Psoas muscle (tissue), 8 donors: ENCODE data around the gene TMEM82. TPM values are rescaled to one million over a fixed set of nuclear protein-coding genes. Genes with fewer than 3 reads are reported as not detected.

Source experiments
- ATAC-seq, 4 donors: fragments of 200-7000 bp; cut with Tn5 transposase; one replicate each; pipeline ENCODE4 v1.9.1; 2020; ENCODE audit warnings: moderate library complexity in 3 of 4, mild to moderate bottlenecking in 2 of 4
- DNase-seq, 2 donors: peaks; one replicate each; pipeline ENCODE4 v3.0.0-alpha.2; 2020
- H3K27ac ChIP-seq: fragments of 200-600 bp; one replicate; pipeline ENCODE4 v1.8.0; 2022
- H3K27me3 ChIP-seq, 3 donors: fragments of 200-600 bp in 1 of 3; one replicate each; pipeline versions ENCODE4 v1.6.1 to v1.8.0; 2013 to 2022; ENCODE audit warnings: low read length in 2 of 3, mild to moderate bottlenecking in 2 of 3, moderate library complexity in 1 of 3; ENCODE audit not compliant: insufficient read depth in 3 of 3
- H3K36me3 ChIP-seq, 2 donors: fragments of 200-600 bp in 1 of 2; one replicate each; pipeline versions ENCODE4 v1.6.1 to v1.8.0; 2013 to 2022; ENCODE audit warnings: low read depth in 1 of 2, mild to moderate bottlenecking in 1 of 2, moderate library complexity in 1 of 2; ENCODE audit not compliant: insufficient read depth in 1 of 2
- H3K4me1 ChIP-seq: fragments of 200-600 bp; one replicate; pipeline ENCODE4 v1.8.0; 2022
- H3K4me3 ChIP-seq: fragments of 200-600 bp; one replicate; pipeline ENCODE4 v1.8.0; 2022; ENCODE audit warnings: mild to moderate bottlenecking
- H3K9me3 ChIP-seq: fragments of 200-600 bp; one replicate; pipeline ENCODE4 v1.8.0; 2022
- WGBS, 3 donors: extraction: QIAGEN DNeasy Blood & Tissue Kit; methylation state at CpG; one replicate each; pipeline versions ENCODE4 v1.1.6 to v1.1.7; 2013; 5-methylcytosine and 5-hydroxymethylcytosine counted together
- intact Hi-C, 2 donors: fragments of 100-400 bp; cut with DNase I; formaldehyde crosslinking; loops; one replicate each; pipeline versions ENCODE4 v1.11.0 to v1.14.2; 2022
- polyA plus RNA-seq, 3 donors: library from polyadenylated mRNA; stranded (reverse); fragments of 200-250 nt; gene quantifications; one replicate each; pipeline ENCODE4 v1.2.3, GENCODE V29; 2013
- total RNA-seq, 4 donors: library from RNA; stranded (reverse); fragmentation: NEBNext Ultra II Directional in 2 of 4; extraction: Animal tissue kit (Norgen Biotek cat#: 25700) in 2 of 4; gene quantifications; one replicate each; pipeline versions ENCODE4 v1.2.1 to v1.2.4, GENCODE V29; 2021 to 2023
- TF ChIP-seq, protein P1 (sequence below): fragments of 200-600 bp; IDR thresholded peaks from one replicate; pipeline ENCODE4 v1.8.0; 2022; ENCODE audit warnings: antibody characterized with exemption
- donor health status: healthy with polysubstance abuse.
- donor health status: DM: no; HTN: no; CAD: no; lungs with moderate emphysema.
- donor health status: Bipolar disorder and iron deficiency.
- donor health status: healthy.
- donor health status: DM: yes; HTN: yes; CAD: no.
- donor health status: DM: no; HTN: no; CAD: no.
- donor health status: DM: no; HTN: no; CAD: no.
- donor health status: DM: yes; HTN: yes; CAD: no.

Gene TMEM82
- total and polyA plus RNA-seq, 7 donors, result not detected

DNA sequence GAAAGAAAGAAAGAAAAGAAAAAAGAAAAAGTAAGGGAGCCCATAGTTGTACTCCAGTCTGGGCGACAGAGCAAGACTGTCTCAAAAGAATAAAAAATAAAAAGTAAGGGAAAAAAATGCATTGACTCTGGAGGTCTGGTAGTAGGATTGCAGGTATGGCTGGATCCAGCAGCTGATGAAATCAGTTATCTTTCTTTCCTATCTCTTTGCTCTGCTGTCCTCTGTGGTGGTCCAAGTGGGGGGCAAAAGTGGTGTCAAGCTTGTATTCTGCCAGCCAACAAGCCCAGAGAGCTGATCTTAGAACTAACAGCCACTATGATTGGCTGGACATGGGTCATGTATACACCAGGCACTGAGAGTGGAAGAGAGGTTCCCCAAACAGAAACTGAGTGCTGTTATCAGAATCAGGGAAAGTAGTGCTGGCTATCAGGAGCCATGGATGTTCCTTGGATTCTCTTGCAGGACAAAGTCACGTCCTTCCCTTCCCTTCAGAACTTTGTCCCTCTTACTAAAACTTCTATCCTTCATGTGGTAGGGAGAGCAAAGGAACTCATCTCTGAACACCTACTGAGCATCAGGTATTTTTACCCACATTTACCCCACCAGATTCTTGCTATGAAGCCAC, 12.8 kb downstream of the TMEM82 start:
- peaks cover 14% of the 10 kb centered on the region for H3K4me1 ChIP-seq
- intact Hi-C loops, result no loop called here
- 88 to 98% (median 89%) methylated on average over 2 of the region's 2 CpGs for WGBS, 3 donors
- TF ChIP-seq, protein P1, sequence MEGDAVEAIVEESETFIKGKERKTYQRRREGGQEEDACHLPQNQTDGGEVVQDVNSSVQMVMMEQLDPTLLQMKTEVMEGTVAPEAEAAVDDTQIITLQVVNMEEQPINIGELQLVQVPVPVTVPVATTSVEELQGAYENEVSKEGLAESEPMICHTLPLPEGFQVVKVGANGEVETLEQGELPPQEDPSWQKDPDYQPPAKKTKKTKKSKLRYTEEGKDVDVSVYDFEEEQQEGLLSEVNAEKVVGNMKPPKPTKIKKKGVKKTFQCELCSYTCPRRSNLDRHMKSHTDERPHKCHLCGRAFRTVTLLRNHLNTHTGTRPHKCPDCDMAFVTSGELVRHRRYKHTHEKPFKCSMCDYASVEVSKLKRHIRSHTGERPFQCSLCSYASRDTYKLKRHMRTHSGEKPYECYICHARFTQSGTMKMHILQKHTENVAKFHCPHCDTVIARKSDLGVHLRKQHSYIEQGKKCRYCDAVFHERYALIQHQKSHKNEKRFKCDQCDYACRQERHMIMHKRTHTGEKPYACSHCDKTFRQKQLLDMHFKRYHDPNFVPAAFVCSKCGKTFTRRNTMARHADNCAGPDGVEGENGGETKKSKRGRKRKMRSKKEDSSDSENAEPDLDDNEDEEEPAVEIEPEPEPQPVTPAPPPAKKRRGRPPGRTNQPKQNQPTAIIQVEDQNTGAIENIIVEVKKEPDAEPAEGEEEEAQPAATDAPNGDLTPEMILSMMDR, result no peak
- no peak overlapping the region for H3K4me3 ChIP-seq
- peaks cover 0 to 31% (median 11%) of the 10 kb centered on the region in 3 donors for H3K27me3 ChIP-seq
- ATAC-seq, result no peak
- H3K36me3 ChIP-seq, result no peaks in the 10 kb centered on the region
- no peak overlapping the region for H3K27ac ChIP-seq
- DNase-seq, result no peak
- H3K9me3 ChIP-seq, result no peaks in the 10 kb centered on the region

GRCh38 chr1:15755646-15756040, 13.3 kb downstream of the TMEM82 start:
- Histone ChIP-seq H3K4me3 (no peak overlapping the region), H3K4me1 (peaks cover 13% of the 10 kb centered on the region), H3K9me3 (no peaks in the 10 kb centered on the region), H3K27me3 (peaks cover 0 to 34% (median 13%) of the 10 kb centered on the region in 3 donors), H3K27ac (no peak overlapping the region), H3K36me3 (no peaks in the 10 kb centered on the region)
- ATAC-seq, result peak in 1 of 4 donors; percentile 16
- DNase-seq, result no peak
- TF ChIP-seq, protein P1, result no peak
- 59 to 71% (median 70%) methylated on average over 4 of the region's 4 CpGs for WGBS, 3 donors
- intact Hi-C loops, result no loop called here

DNA sequence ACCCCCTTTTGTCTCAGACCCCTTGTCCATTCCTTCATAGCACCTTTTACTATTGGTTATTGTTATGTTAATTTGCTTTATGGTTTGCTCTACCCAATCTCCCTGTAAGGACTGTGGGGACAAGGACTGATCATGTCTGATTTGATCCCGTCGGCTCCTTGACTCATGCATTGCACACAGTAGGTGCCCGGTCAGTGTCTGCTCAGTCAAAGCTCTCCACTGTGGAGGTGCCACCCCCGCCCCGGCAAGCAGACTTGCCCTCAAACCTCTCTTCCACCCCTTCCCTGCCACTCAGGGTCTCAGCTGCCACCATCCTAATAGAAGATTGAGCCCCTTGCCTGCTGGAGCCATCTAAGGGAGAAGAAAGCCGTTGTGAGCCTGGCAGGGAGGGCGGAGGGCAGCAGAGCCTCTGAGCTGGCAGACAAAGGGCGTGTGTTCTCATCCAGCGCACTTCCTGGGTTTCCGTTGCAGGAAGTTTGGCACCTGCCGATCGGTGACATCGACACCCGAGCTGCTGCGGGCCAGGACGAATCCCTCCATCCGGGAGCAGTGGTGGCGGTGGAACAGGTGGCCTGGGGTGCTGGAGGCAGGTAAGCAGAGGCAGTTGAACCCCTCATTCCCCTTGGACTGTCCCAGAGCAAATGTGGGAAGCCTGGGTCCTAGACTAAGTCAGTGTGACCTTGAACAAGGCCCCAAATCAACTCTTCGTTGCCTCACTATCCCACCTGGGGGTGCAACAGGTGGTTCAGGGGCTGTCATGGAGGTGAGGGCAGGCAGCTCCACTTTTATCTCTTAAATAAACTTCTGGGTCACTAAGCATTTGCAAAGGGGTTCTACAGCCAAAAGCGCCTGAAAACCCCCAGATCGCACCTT, 14.1 kb downstream of the TMEM82 start:
- peak; percentile 48 to 66 (median 59) for ATAC-seq
- WGBS, 3 donors, result 29 to 37% (median 30%) methylated on average over 21 of the region's 21 CpGs
- H3K27ac ChIP-seq, result no peak overlapping the region

DNA sequence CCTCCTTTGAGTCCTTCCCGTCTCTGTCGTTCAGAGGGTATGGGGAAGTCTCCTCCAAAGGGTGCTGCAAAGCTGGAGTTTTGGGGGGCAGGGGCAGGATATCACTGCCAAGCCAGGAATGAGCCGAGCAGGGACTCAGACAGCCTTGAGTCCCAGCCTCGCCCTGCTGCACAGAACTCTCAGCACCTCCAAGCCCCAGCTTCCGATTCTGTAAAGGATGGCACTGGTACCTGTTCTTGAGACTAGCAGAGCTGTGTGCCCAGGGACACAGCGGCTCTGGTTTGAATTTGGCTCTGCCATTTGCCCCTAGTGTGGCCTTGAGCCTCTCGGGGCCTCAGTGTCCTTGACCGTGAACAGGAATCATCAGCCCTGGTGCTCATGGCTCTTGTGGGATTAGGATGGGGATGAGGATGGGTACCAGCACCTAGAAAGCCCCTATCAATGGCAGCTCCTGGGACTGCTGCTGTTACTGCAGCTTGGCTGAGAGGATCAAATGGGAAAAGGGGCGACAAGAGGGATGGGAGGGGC, 14.8 kb downstream of the TMEM82 start:
- no peaks in the 10 kb centered on the region for H3K9me3 ChIP-seq
- DNase-seq (no peak), ATAC-seq (no peak)
- WGBS, 3 donors, result 68 to 78% (median 77%) methylated on average over 9 of the region's 9 CpGs
- H3K36me3 ChIP-seq, result no peaks in the 10 kb centered on the region
- intact Hi-C loops, result no loop called here
- no peak overlapping the region for H3K4me3 ChIP-seq
- no peak overlapping the region for H3K27ac ChIP-seq
- peaks cover 0 to 44% (median 19%) of the 10 kb centered on the region in 3 donors for H3K27me3 ChIP-seq
- H3K4me1 ChIP-seq, result peaks cover 13% of the 10 kb centered on the region
- TF ChIP-seq, protein P1, result no peak

More for the DNA sequence above, 14.1 kb downstream of the TMEM82 start:
- TF ChIP-seq, protein P1, result no peak
- DNase-seq, result no peak
- intact Hi-C loops, result no loop called here
- Histone ChIP-seq H3K4me3 (no peak overlapping the region), H3K9me3 (no peaks in the 10 kb centered on the region), H3K36me3 (no peaks in the 10 kb centered on the region), H3K4me1 (peaks cover 13% of the 10 kb centered on the region), H3K27me3 (peaks cover 0 to 41% (median 19%) of the 10 kb centered on the region in 3 donors)
